HepG2 (cell line): ENCODE data around the gene PRR36. TPM values are rescaled to one million over a fixed set of nuclear protein-coding genes. Genes with fewer than 3 reads are reported as not detected.

ENCODE experiments used
- FOSL1 ChIP-seq: sonication (generic); formaldehyde crosslinking; IDR thresholded peaks from 2 replicates; pipeline ENCODE4 v1.9.0; 2021; ENCODE audit warnings: missing genetic modification reagents, borderline replicate concordance
- KLF12 ChIP-seq: sonication (generic); formaldehyde crosslinking; IDR thresholded peaks from 2 replicates; pipeline ENCODE4 v1.4.0; 2020; ENCODE audit warnings: missing genetic modification reagents, borderline replicate concordance
- KMT2B ChIP-seq: IDR thresholded peaks from 2 replicates; pipeline ENCODE4 v1.6.1; 2016; ENCODE audit warnings: missing genetic modification reagents, missing compliant biosample characterization
- NR2F1 ChIP-seq, 2 experiments: fragments of 450-650 bp in 1 of 2; formaldehyde crosslinking in 1 of 2; IDR thresholded peaks; 2 replicates each; pipeline versions ENCODE4 v1.5.0 to v1.6.1; 2016 to 2020; ENCODE audit warnings: mild to moderate bottlenecking in 1 of 2, missing compliant biosample characterization in 1 of 2, missing genetic modification reagents in 1 of 2, moderate library complexity in 1 of 2
- NR2F2 ChIP-seq: IDR thresholded peaks from 2 replicates; pipeline ENCODE4 v1.6.1; 2012; ENCODE audit warnings: low read depth, inconsistent platforms, borderline replicate concordance
- SMAD9 ChIP-seq: sonication (generic); formaldehyde crosslinking; IDR thresholded peaks from 2 replicates; pipeline ENCODE4 v1.5.1; 2020; ENCODE audit warnings: mild to moderate bottlenecking, missing genetic modification reagents
- SP5 ChIP-seq: IDR thresholded peaks from 2 replicates; pipeline ENCODE4 v1.6.1; 2016; ENCODE audit warnings: low read depth, borderline replicate concordance
- SRSF1 ChIP-seq: fragments of 200-400 bp; formaldehyde crosslinking; optimal IDR thresholded peaks from 2 replicates; pipeline ENCODE3; 2017; ENCODE audit warnings: mild to moderate bottlenecking, low read depth, low read length, moderate library complexity
- SSRP1 ChIP-seq: IDR thresholded peaks from 2 replicates; pipeline ENCODE4 v1.6.1; 2016; ENCODE audit warnings: control low read depth
- ZBTB8A ChIP-seq: sonication (generic); formaldehyde crosslinking; IDR thresholded peaks from 2 replicates; pipeline ENCODE4 v1.4.0; 2020; ENCODE audit warnings: mild to moderate bottlenecking, low read depth, missing genetic modification reagents, borderline replicate concordance
- ZEB1 ChIP-seq: IDR thresholded peaks from 2 replicates; pipeline ENCODE4 v1.6.1; 2012; ENCODE audit warnings: mild to moderate bottlenecking, low read depth, inconsistent platforms; ENCODE audit not compliant: insufficient replicate concordance
- ZIK1 ChIP-seq: sonication (generic); formaldehyde crosslinking; IDR thresholded peaks from 2 replicates; pipeline ENCODE4 v1.5.0; 2020; ENCODE audit warnings: mild to moderate bottlenecking, low read depth, missing genetic modification reagents, borderline replicate concordance
- ZNF432 ChIP-seq: sonication (generic); formaldehyde crosslinking; IDR thresholded peaks from 2 replicates; pipeline ENCODE4 v1.5.0; 2020; ENCODE audit warnings: missing genetic modification reagents, mild to moderate bottlenecking, borderline replicate concordance
- ZNF550 ChIP-seq: sonication (generic); formaldehyde crosslinking; IDR thresholded peaks from 2 replicates; pipeline ENCODE4 v1.4.0; 2020; ENCODE audit warnings: mild to moderate bottlenecking, missing genetic modification reagents, borderline replicate concordance
- ZNF563 ChIP-seq: sonication (generic); formaldehyde crosslinking; IDR thresholded peaks from 2 replicates; pipeline ENCODE4 v1.8.0; 2022; ENCODE audit warnings: mild to moderate bottlenecking, moderate library complexity, missing genetic modification reagents
- ZNF570 ChIP-seq: sonication (generic); formaldehyde crosslinking; IDR thresholded peaks from 2 replicates; pipeline ENCODE4 v1.4.0; 2020; ENCODE audit warnings: mild to moderate bottlenecking, missing genetic modification reagents, borderline replicate concordance
- ZNF644 ChIP-seq: IDR thresholded peaks from 2 replicates; pipeline ENCODE4 v1.6.1; 2016; ENCODE audit warnings: low read depth
- ZNF678 ChIP-seq: sonication (generic); formaldehyde crosslinking; IDR thresholded peaks from 2 replicates; pipeline ENCODE4 v1.4.0; 2020; ENCODE audit warnings: mild to moderate bottlenecking, missing genetic modification reagents
- ZNF879 ChIP-seq: sonication (generic); formaldehyde crosslinking; IDR thresholded peaks from 2 replicates; pipeline ENCODE4 v1.8.1; 2023; ENCODE audit warnings: missing genetic modification reagents
- polyA plus RNA-seq, 8 experiments: library from polyadenylated mRNA; depleted of rRNA in 3 of 8; stranded (reverse) in 7 of 8; unstranded in 1 of 8; fragments of >200 nt; fragmentation: Illumina TruSeq in 4 of 8; extraction: Trizol in 4 of 8; gene quantifications; 2 replicates each; pipeline versions ENCODE4 v1.2.1 to v1.2.3, GENCODE V29; 2011 to 2016; ENCODE audit warnings: low read depth in 4 of 8, missing spikeins in 1 of 8, mixed read lengths in 1 of 8; ENCODE audit not compliant: insufficient read depth in 1 of 8
- total RNA-seq, 5 experiments: library from RNA; depleted of rRNA; stranded (reverse); fragments of >200 nt; fragmentation: Illumina TruSeq; extraction: Trizol; gene quantifications; 2 replicates each; pipeline ENCODE4 v1.2.3, GENCODE V29; 2016; ENCODE audit warnings: low read depth in 1 of 5
- TF ChIP-seq, protein P1 (sequence below): IDR thresholded peaks from 2 replicates; pipeline ENCODE4 v1.6.1; 2016; ENCODE audit warnings: missing compliant biosample characterization, missing genetic modification reagents, borderline replicate concordance
- TF ChIP-seq, protein P2 (sequence below): sonication (generic); formaldehyde crosslinking; IDR thresholded peaks from 2 replicates; pipeline ENCODE4 v1.4.0; 2020; ENCODE audit warnings: mild to moderate bottlenecking, missing genetic modification reagents

Gene PRR36
- total and polyA plus RNA-seq, 2 of the 13 experiments (the other 11 are each of a cell fraction or from before 2014, with no cell fraction given), result 0.07 to 0.17 TPM

DNA sequence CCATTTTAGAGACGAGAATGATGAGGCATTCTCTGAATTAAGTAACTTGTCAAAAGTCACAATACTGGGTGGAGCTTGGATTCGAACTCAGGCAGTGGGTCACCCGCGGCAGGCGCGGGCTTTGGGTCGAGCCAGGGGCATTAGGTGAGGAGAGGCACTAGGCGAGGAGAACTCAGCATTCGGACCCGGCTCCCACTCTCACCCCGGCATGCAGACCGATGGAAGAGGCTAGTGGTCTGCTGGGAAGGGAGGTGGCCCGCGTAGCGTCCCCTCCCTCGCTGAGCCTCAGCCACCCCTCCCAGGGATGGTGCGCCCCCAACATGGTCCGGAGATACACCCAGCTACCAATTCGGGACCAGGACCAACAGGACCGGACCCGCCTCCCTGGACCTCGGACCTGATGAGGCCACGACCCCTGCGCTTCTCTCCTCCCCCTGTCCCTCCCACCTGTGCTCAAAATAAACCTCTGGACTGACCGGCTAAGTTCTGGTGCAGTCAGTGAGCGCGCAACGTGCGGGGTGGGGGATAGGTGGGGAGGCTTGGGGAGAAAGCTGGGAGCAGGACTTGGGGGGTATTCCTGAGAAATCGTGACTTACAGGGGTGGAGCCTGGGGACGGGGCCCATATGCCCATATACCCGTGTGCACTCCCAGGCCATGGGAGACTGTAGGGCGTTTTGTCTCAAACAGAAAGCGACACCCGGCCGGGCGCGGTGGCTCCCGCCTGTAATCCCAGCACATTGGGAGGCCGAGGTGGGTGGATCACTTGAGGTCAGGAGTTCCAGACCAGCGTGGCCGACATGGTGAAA, 44.6 kb upstream of the PRR36 start (continued):
- peak in 1 of 2 experiments; percentile 81; a peak in 1 of 4 replicates for TF ChIP-seq NR2F1 (CRISPR knock-in tag; IDR thresholded peaks at IDR 0.05)
- 0 out of 2 replicates have a peak, but pooled peaks have one; percentile 38 for TF ChIP-seq ZNF563 (CRISPR knock-in tag)
- TF ChIP-seq KMT2B (CRISPR knock-in tag), result no peak
- TF ChIP-seq ZNF432 (CRISPR knock-in tag), result no peak
- TF ChIP-seq ZNF570 (CRISPR knock-in tag), result 0 out of 2 replicates have a peak, but pooled peaks have one; percentile 27
- TF ChIP-seq ZEB1, result no peak
- TF ChIP-seq, protein P1, sequence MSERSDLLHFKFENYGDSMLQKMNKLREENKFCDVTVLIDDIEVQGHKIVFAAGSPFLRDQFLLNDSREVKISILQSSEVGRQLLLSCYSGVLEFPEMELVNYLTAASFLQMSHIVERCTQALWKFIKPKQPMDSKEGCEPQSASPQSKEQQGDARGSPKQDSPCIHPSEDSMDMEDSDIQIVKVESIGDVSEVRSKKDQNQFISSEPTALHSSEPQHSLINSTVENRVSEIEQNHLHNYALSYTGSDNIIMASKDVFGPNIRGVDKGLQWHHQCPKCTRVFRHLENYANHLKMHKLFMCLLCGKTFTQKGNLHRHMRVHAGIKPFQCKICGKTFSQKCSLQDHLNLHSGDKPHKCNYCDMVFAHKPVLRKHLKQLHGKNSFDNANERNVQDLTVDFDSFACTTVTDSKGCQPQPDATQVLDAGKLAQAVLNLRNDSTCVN (CRISPR knock-in tag), result no peak
- no peak for TF ChIP-seq FOSL1 (CRISPR knock-in tag)
- TF ChIP-seq SRSF1, result no peak
- no peak for TF ChIP-seq ZNF644 (CRISPR knock-in tag)
- TF ChIP-seq NR2F2, result peak; percentile 76; the same call in 1 of the 2 replicates
- TF ChIP-seq SMAD9 (CRISPR knock-in tag), result no peak
- TF ChIP-seq ZBTB8A (CRISPR knock-in tag), result no peak
- TF ChIP-seq ZNF879 (CRISPR knock-in tag), result no peak; the same call in 1 of the 2 replicates
- TF ChIP-seq SSRP1, result no peak
- TF ChIP-seq, protein P2, sequence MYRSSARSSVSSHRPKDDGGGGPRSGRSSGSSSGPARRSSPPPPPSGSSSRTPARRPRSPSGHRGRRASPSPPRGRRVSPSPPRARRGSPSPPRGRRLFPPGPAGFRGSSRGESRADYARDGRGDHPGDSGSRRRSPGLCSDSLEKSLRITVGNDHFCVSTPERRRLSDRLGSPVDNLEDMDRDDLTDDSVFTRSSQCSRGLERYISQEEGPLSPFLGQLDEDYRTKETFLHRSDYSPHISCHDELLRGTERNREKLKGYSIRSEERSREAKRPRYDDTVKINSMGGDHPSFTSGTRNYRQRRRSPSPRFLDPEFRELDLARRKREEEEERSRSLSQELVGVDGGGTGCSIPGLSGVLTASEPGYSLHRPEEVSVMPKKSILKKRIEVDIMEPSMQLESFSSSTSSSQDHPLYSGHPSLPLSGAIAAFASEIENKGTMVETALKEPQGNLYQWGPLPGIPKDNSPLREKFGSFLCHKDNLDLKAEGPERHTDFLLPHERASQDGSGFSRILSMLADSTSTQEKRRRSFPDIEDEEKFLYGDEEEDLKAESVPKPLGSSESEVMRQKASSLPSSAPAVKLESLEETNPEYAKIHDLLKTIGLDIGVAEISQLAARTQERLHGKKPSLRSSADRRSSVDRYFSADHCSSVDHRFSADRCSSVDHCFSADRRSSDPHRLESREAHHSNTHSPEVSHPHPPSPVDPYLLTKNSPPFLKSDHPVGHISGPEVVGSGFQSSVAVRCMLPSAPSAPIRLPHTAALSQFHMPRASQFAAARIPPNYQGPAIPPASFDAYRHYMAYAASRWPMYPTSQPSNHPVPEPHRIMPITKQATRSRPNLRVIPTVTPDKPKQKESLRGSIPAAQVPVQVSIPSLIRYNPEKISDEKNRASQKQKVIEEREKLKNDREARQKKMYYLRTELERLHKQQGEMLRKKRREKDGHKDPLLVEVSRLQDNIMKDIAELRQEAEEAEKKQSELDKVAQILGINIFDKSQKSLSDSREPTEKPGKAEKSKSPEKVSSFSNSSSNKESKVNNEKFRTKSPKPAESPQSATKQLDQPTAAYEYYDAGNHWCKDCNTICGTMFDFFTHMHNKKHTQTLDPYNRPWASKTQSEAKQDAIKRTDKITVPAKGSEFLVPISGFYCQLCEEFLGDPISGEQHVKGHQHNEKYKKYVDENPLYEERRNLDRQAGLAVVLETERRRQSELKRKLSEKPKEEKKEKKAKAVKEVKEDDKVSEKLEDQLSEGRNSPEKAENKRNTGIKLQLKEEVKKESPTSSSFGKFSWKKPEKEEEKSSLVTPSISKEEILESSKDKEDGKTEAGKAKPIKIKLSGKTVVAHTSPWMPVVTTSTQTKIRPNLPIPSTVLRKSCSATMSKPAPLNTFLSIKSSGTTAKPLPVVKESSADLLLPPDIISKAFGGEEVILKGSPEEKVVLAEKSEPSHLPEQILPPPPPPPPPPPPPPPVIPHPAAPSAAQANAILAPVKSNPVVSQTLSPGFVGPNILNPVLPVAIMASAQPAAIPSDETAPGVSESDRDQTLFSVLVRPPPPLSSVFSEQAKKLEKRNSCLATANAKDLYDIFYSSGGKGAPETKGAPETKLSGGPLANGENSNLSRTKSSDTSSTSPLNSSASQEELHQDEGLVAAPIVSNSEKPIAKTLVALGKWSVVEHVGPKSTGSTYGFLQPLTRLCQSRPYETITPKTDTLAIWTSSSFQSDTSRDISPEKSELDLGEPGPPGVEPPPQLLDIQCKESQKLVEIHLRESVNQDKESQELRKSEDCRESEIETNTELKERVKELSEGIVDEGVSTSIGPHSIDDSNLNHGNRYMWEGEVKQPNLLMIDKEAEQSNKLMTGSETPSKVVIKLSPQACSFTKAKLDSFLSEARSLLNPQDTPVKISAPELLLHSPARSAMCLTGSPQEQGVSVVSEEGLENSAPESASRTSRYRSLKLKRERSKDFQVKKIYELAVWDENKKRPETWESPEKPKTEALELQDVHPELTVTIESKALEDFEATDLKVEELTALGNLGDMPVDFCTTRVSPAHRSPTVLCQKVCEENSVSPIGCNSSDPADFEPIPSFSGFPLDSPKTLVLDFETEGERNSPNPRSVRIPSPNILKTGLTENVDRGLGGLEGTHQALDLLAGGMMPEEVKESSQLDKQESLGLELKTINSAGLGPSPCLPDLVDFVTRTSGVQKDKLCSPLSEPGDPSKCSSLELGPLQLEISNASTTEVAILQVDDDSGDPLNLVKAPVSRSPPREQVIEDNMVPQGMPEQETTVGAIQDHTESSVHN, result no peak
- no peak for TF ChIP-seq ZIK1 (CRISPR knock-in tag)
- no peak for TF ChIP-seq ZNF678 (CRISPR knock-in tag)
- peak; percentile 100 for TF ChIP-seq SP5 (CRISPR knock-in tag)
- TF ChIP-seq ZNF550 (CRISPR knock-in tag), result no peak
- no peak for TF ChIP-seq KLF12 (CRISPR knock-in tag)
